OCI-LY1 (cell line): ENCODE results near the gene ATP1A3.

Source experiments
- CTCF ChIP-seq: fragments of 200-600 bp; sonication (generic), shearing (Covaris generic); IDR thresholded peaks from 2 replicates; pipeline ENCODE4 v1.5.1; 2017; ENCODE audit warnings: mild to moderate bottlenecking, antibody characterized with exemption, low read length, moderate library complexity, mixed read lengths
- EZH2 ChIP-seq: fragments of 200-600 bp; sonication (generic), shearing (Covaris generic); IDR thresholded peaks from 2 replicates; pipeline ENCODE4 v1.8.0; 2017; ENCODE audit warnings: borderline replicate concordance, mixed run types, mild to moderate bottlenecking, antibody characterized with exemption, low read length, moderate library complexity, mixed read lengths

- no peak for TF ChIP-seq CTCF
- TF ChIP-seq EZH2 = no peak
Measured at GRCh38 chr19:41917676-41918075, 76.4 kb downstream of the ATP1A3 start.
